Endothelial cell of umbilical vein (primary cell): ENCODE measurements around the gene MYO1C. TPM values are rescaled to one million over a fixed set of nuclear protein-coding genes. Genes with fewer than 3 reads are reported as not detected.

Experiments used
- BruUV-seq: library from RNA; stranded (reverse); fragments of 400-500 nt; replicated peaks from 2 replicates; lab custom pipeline; 2021; lab: Mats Ljungman, UMichigan
- CTCF ChIA-PET: fragments of 300-600, 350-600 bp; sonication (Branson Sonifier 250); formaldehyde crosslinking; loops from one replicate; lab custom pipeline; 2021; ENCODE audit warnings: antibody characterized with exemption, inconsistent platforms; lab: Charles Lee
- POLR2A ChIA-PET: fragments of 300-600, 350-600 bp; sonication (Branson Sonifier 250); formaldehyde crosslinking; loops from one replicate; lab custom pipeline; 2021; ENCODE audit warnings: antibody characterized with exemption, inconsistent platforms; lab: Charles Lee
- DNase-seq: peaks from one replicate; pipeline ENCODE4 v3.0.0-alpha.2; 2011; ENCODE audit warnings: low read depth, low spot score
- FAIRE-seq: peaks from 2 replicates; lab custom pipeline; 2011; peaks lifted over from hg19 to GRCh38; lab: Jason Lieb, UNC
- H2AFZ ChIP-seq: 2 replicates; pipeline ENCODE4 v1.6.0; 2012; ENCODE audit warnings: low read depth, low read length, control low read depth, inconsistent platforms
- H3K27ac ChIP-seq: 2 replicates; pipeline ENCODE4 v1.5.1; 2011; ENCODE audit warnings: low read depth, mild to moderate bottlenecking, control low read depth, low read length, moderate library complexity; ENCODE audit not compliant: insufficient read depth
- H3K27me3 ChIP-seq, 2 experiments: 2 replicates each; pipeline versions ENCODE4 v1.6.0 to v1.6.1; 2011; ENCODE audit warnings: low read length in 2 of 2, mixed read lengths in 1 of 2; ENCODE audit not compliant: control insufficient read depth in 2 of 2, insufficient read depth in 2 of 2
- H3K36me3 ChIP-seq, 2 experiments: 2 replicates in 1 of 2; 3 replicates in 1 of 2; pipeline ENCODE4 v1.5.1; 2011; ENCODE audit warnings: low read length in 2 of 2, mild to moderate bottlenecking in 1 of 2, moderate library complexity in 1 of 2; ENCODE audit not compliant: control insufficient read depth in 2 of 2, insufficient read depth in 2 of 2; ENCODE audit errors: extremely low read depth in 1 of 2
- H3K4me1 ChIP-seq: 3 replicates; pipeline ENCODE4 v1.5.1; 2011; ENCODE audit warnings: mild to moderate bottlenecking, low read length; ENCODE audit not compliant: control insufficient read depth, insufficient read depth; ENCODE audit errors: extremely low read depth
- H3K4me2 ChIP-seq: 2 replicates; pipeline ENCODE4 v1.6.1; 2011; ENCODE audit warnings: low read length, control low read depth, mixed read lengths; ENCODE audit not compliant: insufficient read depth
- H3K4me3 ChIP-seq, 3 experiments: fragments of 200-600 bp in 1 of 3; sonication (generic), shearing (Covaris generic) in 1 of 3; replicated peaks in 1 of 3; 2 replicates each; pipeline ENCODE4 v1.5.1; 2011 to 2016; ENCODE audit warnings: control low read depth in 3 of 3, low read length in 3 of 3, mild to moderate bottlenecking in 2 of 3, inconsistent platforms in 1 of 3, low read depth in 1 of 3, moderate library complexity in 1 of 3; ENCODE audit not compliant: insufficient read depth in 1 of 3
- H3K79me2 ChIP-seq: 2 replicates; pipeline ENCODE4 v1.6.0; 2012; ENCODE audit warnings: low read length, inconsistent platforms; ENCODE audit not compliant: control insufficient read depth, insufficient read depth
- H3K9ac ChIP-seq: replicated peaks from 2 replicates; pipeline ENCODE3; 2011; ENCODE audit warnings: low read length, control low read depth; ENCODE audit not compliant: insufficient read depth; ENCODE audit errors: extremely low read depth
- H3K9me1 ChIP-seq: replicated peaks from 3 replicates; pipeline ENCODE4 v1.6.0; 2011; ENCODE audit warnings: mild to moderate bottlenecking, low read length; ENCODE audit not compliant: control insufficient read depth, insufficient read depth; ENCODE audit errors: extremely low read depth
- H3K9me3 ChIP-seq: replicated peaks from 2 replicates; pipeline ENCODE4 v1.5.1; 2012; ENCODE audit warnings: low read length, inconsistent platforms; ENCODE audit not compliant: control insufficient read depth, insufficient read depth
- H4K20me1 ChIP-seq: replicated peaks from 2 replicates; pipeline ENCODE3; 2011; ENCODE audit warnings: mild to moderate bottlenecking, low read length; ENCODE audit not compliant: control insufficient read depth, insufficient read depth; ENCODE audit errors: extremely low read depth
- EZH2 ChIP-seq: IDR thresholded peaks from 2 replicates; pipeline ENCODE4 v1.6.1; 2012; ENCODE audit warnings: borderline replicate concordance, low read depth, mild to moderate bottlenecking, moderate library complexity, low read length, inconsistent platforms; ENCODE audit not compliant: severe bottlenecking
- FOS ChIP-seq: IDR thresholded peaks from 2 replicates; pipeline ENCODE4 v1.6.1; 2011; ENCODE audit warnings: mild to moderate bottlenecking, low read length, moderate library complexity, borderline replicate concordance; ENCODE audit not compliant: insufficient read depth
- GATA2 ChIP-seq: IDR thresholded peaks from 2 replicates; pipeline ENCODE4 v1.7.0; 2011; ENCODE audit warnings: low read depth, mild to moderate bottlenecking, moderate library complexity, mixed read lengths, low read length; ENCODE audit not compliant: insufficient read length, insufficient read depth
- JUN ChIP-seq: IDR thresholded peaks from 2 replicates; pipeline ENCODE4 v1.6.1; 2011; ENCODE audit warnings: borderline replicate concordance, low read depth; ENCODE audit not compliant: insufficient read length, insufficient read depth
- MYC ChIP-seq: IDR thresholded peaks from one replicate; pipeline ENCODE4 v1.6.1; 2011; ENCODE audit warnings: mild to moderate bottlenecking, low read depth, low read length
- POLR2A ChIP-seq: IDR thresholded peaks from 2 replicates; pipeline ENCODE4 v1.6.1; 2012; ENCODE audit warnings: low read depth, mild to moderate bottlenecking, control low read depth, low read length
- POLR2AphosphoS5 ChIP-seq: IDR thresholded peaks from 2 replicates; pipeline ENCODE4 v1.6.1; 2012; ENCODE audit warnings: low read depth, mild to moderate bottlenecking, control low read depth, low read length, moderate library complexity; ENCODE audit not compliant: insufficient read depth
- dilution Hi-C: fragments of 300-500 bp; cut with MboI; formaldehyde crosslinking; loops from one replicate; pipeline ENCODE4 v1.15.0; 2019; ENCODE audit warnings: low sequenced_read_pairs; ENCODE audit not compliant: extremely low pct_ligation_motif_present
- intact Hi-C: fragments of 100-400 bp; cut with micrococcal nuclease; formaldehyde crosslinking; loops from one replicate; pipeline ENCODE4 v1.10.0; 2022
- polyA plus RNA-seq, 4 experiments: library from polyadenylated mRNA; depleted of rRNA in 3 of 4; stranded (reverse) in 3 of 4; unstranded in 1 of 4; fragments of >200 nt; gene quantifications; 2 replicates each; pipeline versions ENCODE4 v1.2.1 to v1.2.3, GENCODE V29; 2011 to 2012; ENCODE audit warnings: missing spikeins in 1 of 4
- total RNA-seq: library from RNA; stranded (reverse); gene quantifications from 2 replicates; pipeline ENCODE4 v1.2.3, GENCODE V29; 2021
- TF ChIP-seq, protein P1 (sequence below): IDR thresholded peaks from 2 replicates; pipeline ENCODE4 v1.6.1; 2011; ENCODE audit not compliant: insufficient read depth, insufficient read length
- TF ChIP-seq, protein P2 (sequence below), 2 donors: IDR thresholded peaks; 1 replicate in 1 of 2; 2 replicates in 1 of 2; pipeline ENCODE4 v1.5.1; 2011; ENCODE audit warnings: low read length in 2 of 2, mild to moderate bottlenecking in 2 of 2, moderate library complexity in 2 of 2, control low read depth in 1 of 2, inconsistent platforms in 1 of 2, low read depth in 1 of 2; ENCODE audit not compliant: insufficient read depth in 1 of 2; ENCODE audit errors: extremely low read depth in 1 of 2

The MYO1C gene
- total and polyA plus RNA-seq, 2 donors (not counting 3 experiments of a cell fraction or from before 2014, with no cell fraction given): 141 to 206 TPM

GRCh38 chr17:1438593-1439083, 53.8 kb downstream of the MYO1C start:
- POLR2A ChIA-PET: no interaction called here
- Histone ChIP-seq H3K4me3 (no peak overlapping the region), H4K20me1 (peaks cover 5% of the 10 kb centered on the region), H3K27me3 (no peaks in the 10 kb centered on the region), H3K79me2 (peaks cover 95% of the 10 kb centered on the region), H3K9me1 (no peaks in the 10 kb centered on the region), H3K36me3 (peaks cover 3 to 21% of the 10 kb centered on the region in 2 experiments), H3K4me1 (no peaks in the 10 kb centered on the region), H3K9ac (no peak overlapping the region), H3K4me2 (no peak overlapping the region), H2AFZ (no peak overlapping the region), H3K27ac (no peak overlapping the region), H3K9me3 (no peaks in the 10 kb centered on the region)
- no TSS peak for BruUV-seq
- TF ChIP-seq, protein P1, sequence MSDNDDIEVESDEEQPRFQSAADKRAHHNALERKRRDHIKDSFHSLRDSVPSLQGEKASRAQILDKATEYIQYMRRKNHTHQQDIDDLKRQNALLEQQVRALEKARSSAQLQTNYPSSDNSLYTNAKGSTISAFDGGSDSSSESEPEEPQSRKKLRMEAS: no peak
- TF ChIP-seq POLR2A (no peak), MYC (no peak), FOS (no peak), JUN (no peak), EZH2 (no peak), POLR2AphosphoS5 (no peak), GATA2 (no peak)
- TF ChIP-seq, protein P2, sequence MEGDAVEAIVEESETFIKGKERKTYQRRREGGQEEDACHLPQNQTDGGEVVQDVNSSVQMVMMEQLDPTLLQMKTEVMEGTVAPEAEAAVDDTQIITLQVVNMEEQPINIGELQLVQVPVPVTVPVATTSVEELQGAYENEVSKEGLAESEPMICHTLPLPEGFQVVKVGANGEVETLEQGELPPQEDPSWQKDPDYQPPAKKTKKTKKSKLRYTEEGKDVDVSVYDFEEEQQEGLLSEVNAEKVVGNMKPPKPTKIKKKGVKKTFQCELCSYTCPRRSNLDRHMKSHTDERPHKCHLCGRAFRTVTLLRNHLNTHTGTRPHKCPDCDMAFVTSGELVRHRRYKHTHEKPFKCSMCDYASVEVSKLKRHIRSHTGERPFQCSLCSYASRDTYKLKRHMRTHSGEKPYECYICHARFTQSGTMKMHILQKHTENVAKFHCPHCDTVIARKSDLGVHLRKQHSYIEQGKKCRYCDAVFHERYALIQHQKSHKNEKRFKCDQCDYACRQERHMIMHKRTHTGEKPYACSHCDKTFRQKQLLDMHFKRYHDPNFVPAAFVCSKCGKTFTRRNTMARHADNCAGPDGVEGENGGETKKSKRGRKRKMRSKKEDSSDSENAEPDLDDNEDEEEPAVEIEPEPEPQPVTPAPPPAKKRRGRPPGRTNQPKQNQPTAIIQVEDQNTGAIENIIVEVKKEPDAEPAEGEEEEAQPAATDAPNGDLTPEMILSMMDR (IDR thresholded peaks at IDR 0.05; ENCODE audit: extremely low read depth in 1 of 2, insufficient read depth in 1 of 2, low read depth in 1 of 2, low read length in 2 of 2): no peak
- dilution Hi-C loops (no loop called here), intact Hi-C loops (no loop called here)
- CTCF ChIA-PET: interaction anchor here (1.0 to 3.1 kb wide), 5 partner anchors 9 to 77 kb away, joined by 3 to 20 read pairs (median 3); partner anchors contain the start of gene INPP5K
- no peak for DNase-seq
- no peak for FAIRE-seq
